ENCODE measurements around the gene RBMS3. TPM values are rescaled to one million over a fixed set of nuclear protein-coding genes. Genes with fewer than 3 reads are reported as not detected.

The RBMS3 gene
- total RNA-seq, 1 experiment from 2014 or later = 7.4 TPM

DNA sequence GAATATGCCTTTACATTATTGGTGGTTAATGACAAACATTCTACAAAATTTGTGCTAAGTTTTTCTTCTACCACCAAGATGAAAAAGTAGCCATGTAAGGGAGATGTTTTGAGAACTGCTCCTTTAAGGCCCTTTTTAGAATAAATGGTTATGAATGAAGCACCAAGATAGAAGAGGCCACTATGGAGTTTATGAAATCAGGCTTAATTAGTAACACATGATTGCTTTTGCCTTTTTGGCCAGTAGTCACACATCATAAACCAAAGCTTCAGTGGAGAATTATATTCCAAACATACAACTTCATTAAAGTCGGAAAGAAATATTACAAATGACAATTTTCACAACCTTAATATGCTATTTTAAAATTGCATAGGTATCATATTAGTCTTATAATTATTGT is 331.7 kb downstream of the RBMS3 start:
- DNase-seq = no peak
- Histone ChIP-seq H3K27me3 (replicated peaks; ENCODE audit: control insufficient read depth, insufficient read depth, low read length) (no peaks in the 10 kb centered on the region; the same call in 1 of the 2 replicates), H3K4me1 (no peaks in the 10 kb centered on the region), H3K9me3 (no peaks in the 10 kb centered on the region), H3K36me3 (ENCODE audit: control insufficient read depth, insufficient read depth, low read length) (no peaks in the 10 kb centered on the region), H3K4me3 (ENCODE audit: low read depth, low read length) (no peak overlapping the region)
- Mint-ChIP-seq H3K4me1 (ENCODE audit: low read depth, unreplicated experiment) (no peaks in the 10 kb centered on the region), H3K4me3 (ENCODE audit: unreplicated experiment) (no peak overlapping the region), H3K36me3 (ENCODE audit: insufficient read depth, unreplicated experiment) (no peaks in the 10 kb centered on the region), H3K27me3 (ENCODE audit: insufficient read depth, unreplicated experiment) (no peaks in the 10 kb centered on the region), H3K9me3 (ENCODE audit: unreplicated experiment) (no peaks in the 10 kb centered on the region), H3K27ac (ENCODE audit: unreplicated experiment) (no peak overlapping the region)
- CTCF ChIA-PET = no interaction called here
- POLR2A ChIA-PET = no interaction called here
- BruUV-seq (replicated peaks) = no TSS peak
- TF ChIP-seq, protein P1, sequence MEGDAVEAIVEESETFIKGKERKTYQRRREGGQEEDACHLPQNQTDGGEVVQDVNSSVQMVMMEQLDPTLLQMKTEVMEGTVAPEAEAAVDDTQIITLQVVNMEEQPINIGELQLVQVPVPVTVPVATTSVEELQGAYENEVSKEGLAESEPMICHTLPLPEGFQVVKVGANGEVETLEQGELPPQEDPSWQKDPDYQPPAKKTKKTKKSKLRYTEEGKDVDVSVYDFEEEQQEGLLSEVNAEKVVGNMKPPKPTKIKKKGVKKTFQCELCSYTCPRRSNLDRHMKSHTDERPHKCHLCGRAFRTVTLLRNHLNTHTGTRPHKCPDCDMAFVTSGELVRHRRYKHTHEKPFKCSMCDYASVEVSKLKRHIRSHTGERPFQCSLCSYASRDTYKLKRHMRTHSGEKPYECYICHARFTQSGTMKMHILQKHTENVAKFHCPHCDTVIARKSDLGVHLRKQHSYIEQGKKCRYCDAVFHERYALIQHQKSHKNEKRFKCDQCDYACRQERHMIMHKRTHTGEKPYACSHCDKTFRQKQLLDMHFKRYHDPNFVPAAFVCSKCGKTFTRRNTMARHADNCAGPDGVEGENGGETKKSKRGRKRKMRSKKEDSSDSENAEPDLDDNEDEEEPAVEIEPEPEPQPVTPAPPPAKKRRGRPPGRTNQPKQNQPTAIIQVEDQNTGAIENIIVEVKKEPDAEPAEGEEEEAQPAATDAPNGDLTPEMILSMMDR (IDR thresholded peaks at IDR 0.05; ENCODE audit: insufficient read depth in 1 of 2, low read depth in 1 of 2, low read length in 1 of 2, severe bottlenecking in 1 of 2, unreplicated experiment in 1 of 2) = no peak
- intact Hi-C loops (cut with micrococcal nuclease; ENCODE audit: unreplicated experiment) = no loop called here

- H3K4me1 Mint-ChIP-seq (ENCODE audit: low read depth, unreplicated experiment) = no peaks in the 10 kb centered on the region
- ChIA-PET POLR2A (no interaction called here), CTCF (no interaction called here)
- no peaks in the 10 kb centered on the region for H3K9me3 Mint-ChIP-seq (ENCODE audit: unreplicated experiment)
- H3K27me3 ChIP-seq (replicated peaks; ENCODE audit: control insufficient read depth, insufficient read depth, low read length) = no peaks in the 10 kb centered on the region; the same call in 1 of the 2 replicates
- H3K27me3 Mint-ChIP-seq (ENCODE audit: insufficient read depth, unreplicated experiment) = no peaks in the 10 kb centered on the region
- no peaks in the 10 kb centered on the region for H3K36me3 ChIP-seq (ENCODE audit: control insufficient read depth, insufficient read depth, low read length)
- TF ChIP-seq, protein P1 (IDR thresholded peaks at IDR 0.05; ENCODE audit: insufficient read depth in 1 of 2, low read depth in 1 of 2, low read length in 1 of 2, severe bottlenecking in 1 of 2, unreplicated experiment in 1 of 2) = no peak
- intact Hi-C loops (cut with micrococcal nuclease; ENCODE audit: unreplicated experiment) = no loop called here
- H3K4me1 ChIP-seq = no peaks in the 10 kb centered on the region
- H3K4me3 ChIP-seq (ENCODE audit: low read depth, low read length) = no peak overlapping the region
- H3K36me3 Mint-ChIP-seq (ENCODE audit: insufficient read depth, unreplicated experiment) = no peaks in the 10 kb centered on the region
- no peaks in the 10 kb centered on the region for H3K9me3 ChIP-seq
- no peak for DNase-seq
- no peak overlapping the region for H3K27ac Mint-ChIP-seq (ENCODE audit: unreplicated experiment)
- BruUV-seq (replicated peaks) = no TSS peak
- no peak overlapping the region for H3K4me3 Mint-ChIP-seq (ENCODE audit: unreplicated experiment)
Observed at GRCh38 chr3:29614954-29615353, 334.1 kb downstream of the RBMS3 start.

DNA sequence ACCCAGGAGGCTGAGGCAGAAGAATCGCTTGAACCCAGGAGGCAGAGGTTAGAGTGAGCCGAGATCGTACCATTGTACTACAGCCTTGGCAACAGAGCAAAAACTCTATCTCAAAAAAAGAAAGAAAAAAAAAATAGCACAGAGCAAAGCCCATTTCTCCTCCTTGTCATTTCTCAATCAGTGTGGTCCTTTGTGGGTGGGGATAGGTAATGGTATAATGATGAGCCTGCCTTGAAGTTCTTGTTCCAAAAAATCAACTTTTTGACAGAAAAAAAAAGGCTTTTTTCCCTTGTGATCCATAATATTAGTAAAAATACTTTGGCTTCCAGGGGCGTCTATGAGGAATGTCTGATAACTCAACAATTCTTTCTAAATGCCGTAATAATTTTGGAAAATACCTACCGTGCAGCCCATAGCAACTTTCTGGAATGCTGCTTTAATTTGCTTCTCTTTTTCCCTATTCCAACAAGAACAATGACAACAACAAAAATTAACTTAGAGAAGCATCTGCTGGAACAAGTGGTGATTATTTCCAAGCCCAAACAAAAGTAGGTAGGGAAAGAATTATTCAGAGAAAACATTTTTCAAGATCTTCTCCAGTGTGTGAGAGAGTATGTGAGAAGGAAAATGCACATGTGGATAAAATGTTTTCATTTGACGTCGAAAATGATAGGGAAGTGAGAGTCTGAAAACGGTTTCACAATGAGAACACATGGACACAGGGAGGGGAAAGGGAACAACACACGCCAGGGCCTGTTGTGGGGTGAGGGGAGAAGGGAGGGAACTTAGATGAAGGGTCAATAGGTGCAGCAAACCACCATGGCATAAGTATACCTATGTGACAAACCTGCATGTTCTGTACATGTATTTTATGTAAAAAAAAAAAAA is 337.8 kb downstream of the RBMS3 start:
- CTCF ChIA-PET = no interaction called here
- intact Hi-C loops (cut with micrococcal nuclease; ENCODE audit: unreplicated experiment) = no loop called here

More for the DNA sequence above, 337.8 kb downstream of the RBMS3 start:
- no peaks in the 10 kb centered on the region for H3K27me3 Mint-ChIP-seq (ENCODE audit: insufficient read depth, unreplicated experiment)
- Histone ChIP-seq H3K4me3 (ENCODE audit: low read depth, low read length) (no peak overlapping the region), H3K27me3 (replicated peaks; ENCODE audit: control insufficient read depth, insufficient read depth, low read length) (no peaks in the 10 kb centered on the region), H3K9me3 (no peaks in the 10 kb centered on the region), H3K36me3 (ENCODE audit: control insufficient read depth, insufficient read depth, low read length) (no peaks in the 10 kb centered on the region), H3K4me1 (no peaks in the 10 kb centered on the region)
- no peaks in the 10 kb centered on the region for H3K9me3 Mint-ChIP-seq (ENCODE audit: unreplicated experiment)
- no peak overlapping the region for H3K4me3 Mint-ChIP-seq (ENCODE audit: unreplicated experiment)
- H3K27ac Mint-ChIP-seq (ENCODE audit: unreplicated experiment) = no peak overlapping the region
- no peaks in the 10 kb centered on the region for H3K4me1 Mint-ChIP-seq (ENCODE audit: low read depth, unreplicated experiment)
- no peaks in the 10 kb centered on the region for H3K36me3 Mint-ChIP-seq (ENCODE audit: insufficient read depth, unreplicated experiment)
- DNase-seq = no peak
- TF ChIP-seq, protein P1 (IDR thresholded peaks at IDR 0.05; ENCODE audit: insufficient read depth in 1 of 2, low read depth in 1 of 2, low read length in 1 of 2, severe bottlenecking in 1 of 2, unreplicated experiment in 1 of 2) = no peak
- POLR2A ChIA-PET = no interaction called here
- BruUV-seq (replicated peaks) = no TSS peak

Measured in Caco-2 (cell line).